Measurements from ENCODE around the gene FILIP1.

Gene FILIP1

DNA sequence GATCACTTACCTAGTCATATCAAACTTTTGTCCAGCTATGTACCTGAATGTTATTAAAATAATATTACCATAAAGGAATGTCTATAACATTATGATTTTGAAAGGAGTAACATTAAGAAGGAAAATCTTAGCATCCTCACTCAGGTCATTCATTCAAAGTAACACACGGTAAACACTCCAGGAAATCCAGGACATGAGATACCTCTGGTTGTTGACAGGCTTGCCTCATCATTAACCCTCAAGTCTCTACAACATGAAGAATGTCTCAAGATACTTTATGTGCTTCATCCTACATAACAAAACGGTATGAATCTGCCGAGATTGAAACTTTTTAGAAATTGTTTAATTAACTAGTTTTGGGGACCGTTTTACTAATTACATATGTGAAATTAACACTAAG is 690 bp upstream of the FILIP1 start:
- no peak for DNase-seq

DNA sequence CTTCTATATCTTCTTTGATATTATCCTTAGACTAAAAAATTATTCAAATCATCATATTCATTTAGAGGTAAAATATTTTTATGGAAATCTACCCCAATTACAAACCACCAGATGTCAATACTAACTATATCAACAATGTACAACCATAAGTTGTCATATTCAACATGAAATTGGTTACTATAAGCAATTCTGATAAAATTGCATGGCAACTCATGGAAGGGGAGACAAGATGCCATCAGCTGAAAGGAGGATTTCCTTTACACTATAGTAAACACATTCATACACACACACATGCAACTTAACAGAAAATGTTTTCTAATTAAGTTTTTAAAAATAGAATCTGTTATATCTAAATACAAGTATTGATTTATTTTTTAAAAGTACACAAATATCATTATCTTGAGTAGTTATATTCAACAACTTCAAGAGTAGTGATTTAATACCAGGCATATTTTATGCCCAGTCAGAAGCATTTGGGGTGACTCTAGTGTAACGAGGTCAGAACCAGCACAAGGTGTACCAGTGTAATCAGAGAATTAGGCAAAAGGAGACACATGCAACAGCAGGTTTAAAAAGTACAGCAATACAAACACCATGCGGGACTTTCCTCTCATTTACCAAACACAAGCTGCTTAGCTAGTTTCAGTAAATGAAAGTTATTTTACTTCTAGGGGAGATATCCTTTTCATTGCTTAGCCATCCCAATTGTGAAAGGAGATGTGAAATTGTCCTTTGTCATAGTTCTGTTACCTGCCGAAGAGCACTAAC is 1.0 kb downstream of the FILIP1 start:
- no peak for DNase-seq

DNA sequence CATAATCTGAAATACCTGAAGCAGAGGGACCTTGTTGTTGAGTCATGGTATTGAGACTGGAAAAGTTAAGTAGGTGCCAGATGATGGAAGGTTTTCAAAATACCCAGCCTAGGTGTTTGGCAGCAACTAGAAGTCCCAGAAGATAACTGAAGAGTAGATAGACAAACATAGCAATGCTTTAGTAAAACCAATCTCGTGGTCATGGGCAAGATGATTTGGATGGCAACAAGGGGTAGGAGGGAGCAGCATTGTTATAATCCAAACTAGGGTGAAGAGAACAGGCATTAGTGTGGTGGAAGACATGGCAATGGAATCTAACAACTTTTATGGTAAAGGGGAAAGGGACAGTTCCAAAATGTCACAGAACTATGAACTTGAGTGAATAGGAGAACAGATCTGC is 2.3 kb downstream of the FILIP1 start:
- DNase-seq = no peak

DNA sequence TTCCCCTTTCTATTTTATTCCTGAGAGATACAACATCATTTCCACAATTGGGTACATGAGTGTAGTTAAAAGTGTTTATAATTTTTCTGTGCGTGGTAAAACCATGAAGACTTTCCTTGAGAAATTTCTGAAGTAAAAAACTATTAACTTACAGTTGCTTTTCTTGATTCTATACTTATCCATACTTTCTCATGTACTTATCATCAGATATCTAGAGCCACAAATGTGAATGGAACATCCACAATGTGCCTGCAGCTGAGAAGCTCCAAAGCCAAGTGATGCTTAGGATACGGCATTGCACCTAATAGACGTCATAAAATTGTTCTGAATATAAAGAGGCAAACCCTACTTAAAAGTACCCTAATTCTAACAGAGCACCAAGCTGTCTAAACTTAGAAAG is 2.9 kb downstream of the FILIP1 start:
- no peak for DNase-seq

DNA sequence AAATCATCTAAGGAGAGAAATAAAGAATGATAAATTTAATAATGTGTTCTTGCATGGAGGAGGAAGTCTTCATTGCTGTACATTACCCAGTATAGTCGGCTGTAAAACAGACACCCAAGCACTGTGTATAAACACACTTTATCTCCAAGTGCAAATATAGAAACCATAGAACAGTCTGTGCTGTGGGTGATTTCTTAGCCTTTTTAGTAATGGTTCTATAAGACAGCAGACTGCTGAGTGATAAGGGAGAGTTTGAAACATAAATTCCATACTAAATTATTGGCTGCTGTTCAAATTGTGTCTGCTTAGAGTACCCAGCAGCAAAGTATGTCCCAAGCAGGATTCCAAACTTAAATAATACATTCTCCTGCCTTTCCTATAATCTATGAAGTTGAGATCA is 4.6 kb downstream of the FILIP1 start:
- no peak for DNase-seq

DNA sequence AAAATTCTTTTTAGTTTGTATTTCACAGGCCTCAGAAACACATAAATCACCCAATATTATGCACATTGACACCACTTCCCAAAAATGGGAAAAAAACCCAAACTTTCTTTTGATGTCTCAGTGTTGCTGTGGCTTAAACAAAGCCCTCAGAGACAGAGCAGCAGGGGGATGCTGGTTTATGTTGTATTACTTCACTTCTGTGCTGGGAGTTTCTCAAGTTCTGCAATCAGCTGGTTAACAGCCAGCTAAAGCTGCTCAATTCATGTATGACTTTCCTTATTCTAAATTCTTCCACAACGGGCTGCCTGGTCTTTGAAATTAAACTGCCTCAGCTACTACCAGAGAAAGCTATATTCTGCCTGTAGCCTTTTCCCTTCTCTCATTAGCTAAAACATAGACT is 5.6 kb downstream of the FILIP1 start:
- DNase-seq = no peak

DNA sequence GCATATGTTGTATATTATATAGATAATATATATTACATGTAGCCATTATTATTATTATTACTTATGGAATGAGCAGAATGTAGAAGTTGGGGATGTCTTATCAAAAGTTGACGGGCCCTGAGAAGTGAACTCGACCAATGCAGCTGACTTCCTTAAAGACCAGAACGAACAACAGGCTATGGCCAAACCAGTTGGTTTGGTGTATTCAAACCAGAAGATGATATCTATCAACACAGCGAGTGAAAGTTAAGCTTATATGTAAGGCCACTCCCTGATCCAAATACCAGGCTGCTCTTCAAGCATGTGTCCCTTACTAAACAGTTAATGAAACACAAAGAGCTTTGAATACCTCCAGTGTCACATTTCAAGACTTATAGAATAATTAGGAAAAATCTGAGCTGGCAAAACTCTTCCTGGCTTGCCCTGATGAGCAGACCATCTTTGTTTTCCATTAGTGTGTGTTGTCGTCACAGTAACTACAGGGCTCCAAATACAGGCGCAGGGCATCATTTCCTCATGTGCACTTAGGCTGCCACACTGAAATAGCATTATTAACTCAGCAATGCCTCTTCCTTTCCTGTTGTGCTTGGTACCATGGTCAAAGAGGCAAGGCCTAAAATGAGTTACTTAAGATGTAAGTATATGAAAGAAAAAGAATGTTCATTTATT is 6.6 kb downstream of the FILIP1 start:
- DNase-seq = no peak

DNA sequence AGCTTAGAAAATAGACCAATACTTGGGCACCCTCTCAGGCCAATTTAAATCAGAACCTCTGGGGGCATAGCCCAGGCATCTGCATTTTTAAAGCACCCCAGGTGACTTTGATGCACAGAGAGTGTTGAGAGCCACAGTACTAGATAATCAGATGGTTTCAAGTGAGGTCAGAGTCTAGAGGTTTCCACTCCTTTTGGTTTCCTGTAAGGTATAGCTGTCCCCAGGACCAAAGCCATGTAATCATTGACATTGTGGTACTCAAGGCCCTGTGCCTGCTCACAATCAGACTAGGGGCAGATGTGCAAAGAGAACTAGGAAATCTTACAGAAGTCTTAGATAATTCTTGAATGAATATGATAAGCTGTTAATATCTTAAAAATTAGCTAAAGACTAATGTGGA is 9.1 kb downstream of the FILIP1 start:
- DNase-seq = no peak

DNA sequence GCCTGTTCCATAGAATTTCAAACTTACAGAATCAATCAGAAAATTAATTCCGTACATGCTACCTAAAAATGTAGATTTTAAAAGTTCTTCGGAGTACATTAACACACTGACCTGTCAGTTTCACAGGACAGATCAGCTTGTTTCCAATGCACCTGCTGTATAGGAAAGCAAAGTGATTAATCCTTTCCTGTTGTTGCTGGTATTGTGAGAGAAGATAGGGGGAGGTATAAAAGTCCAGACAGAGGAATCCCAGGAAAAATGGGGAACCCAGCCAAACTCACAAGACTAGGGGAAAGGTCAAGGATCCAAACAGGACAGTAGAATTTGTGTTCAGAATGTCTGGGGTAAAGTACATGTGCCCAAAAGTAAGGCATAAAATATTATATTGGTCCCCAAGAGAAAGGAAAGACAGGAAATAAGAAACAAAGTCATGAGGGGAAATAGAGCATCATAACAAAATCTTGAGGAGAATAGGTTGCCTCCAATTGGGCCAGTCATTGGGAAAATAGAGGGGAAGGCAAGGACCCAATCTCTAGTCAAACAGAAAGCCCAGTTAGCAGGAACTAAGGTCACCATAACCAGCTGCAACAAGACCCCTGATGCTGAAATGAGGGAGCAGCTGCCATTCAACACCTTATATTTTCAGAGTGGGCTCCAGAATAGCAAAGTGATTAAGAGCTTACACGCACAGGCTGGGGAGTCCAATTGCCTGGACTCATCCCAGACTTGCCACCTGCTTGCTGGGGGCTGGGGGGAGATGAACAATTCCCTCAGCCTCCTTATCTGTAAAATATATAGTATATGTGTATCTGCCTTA is 10.3 kb downstream of the FILIP1 start:
- DNase-seq = no peak

DNA sequence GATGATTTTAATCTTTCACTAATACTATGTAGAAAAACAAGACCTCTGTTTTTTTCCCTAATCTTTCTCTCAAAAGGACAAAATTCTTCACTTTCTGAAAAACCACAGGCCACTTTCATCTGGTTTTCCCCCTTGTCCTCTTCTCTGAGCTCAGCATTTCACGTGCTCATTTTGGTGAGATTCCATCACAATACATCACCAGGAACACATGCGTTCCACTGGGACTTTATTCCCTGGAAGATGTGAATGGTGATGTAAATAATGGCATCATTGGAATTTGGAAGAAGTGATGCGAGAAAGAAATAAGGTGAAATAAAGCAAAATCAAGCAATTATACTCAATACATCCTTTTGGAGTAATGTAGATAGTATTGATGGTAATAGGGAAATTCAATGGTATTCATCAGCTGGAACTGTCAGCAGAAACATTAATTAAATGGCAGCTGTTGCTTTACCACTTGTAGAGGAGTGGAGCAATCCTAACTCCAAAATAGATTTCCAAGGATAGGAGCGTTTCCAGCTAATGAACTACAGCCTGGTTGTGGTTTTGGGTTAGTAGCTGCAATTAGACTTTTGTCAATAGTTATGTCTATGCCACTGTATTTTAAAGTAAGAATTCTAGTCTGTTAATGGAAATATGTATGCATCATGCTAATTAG is 11.5 kb downstream of the FILIP1 start:
- DNase-seq = no peak

DNA sequence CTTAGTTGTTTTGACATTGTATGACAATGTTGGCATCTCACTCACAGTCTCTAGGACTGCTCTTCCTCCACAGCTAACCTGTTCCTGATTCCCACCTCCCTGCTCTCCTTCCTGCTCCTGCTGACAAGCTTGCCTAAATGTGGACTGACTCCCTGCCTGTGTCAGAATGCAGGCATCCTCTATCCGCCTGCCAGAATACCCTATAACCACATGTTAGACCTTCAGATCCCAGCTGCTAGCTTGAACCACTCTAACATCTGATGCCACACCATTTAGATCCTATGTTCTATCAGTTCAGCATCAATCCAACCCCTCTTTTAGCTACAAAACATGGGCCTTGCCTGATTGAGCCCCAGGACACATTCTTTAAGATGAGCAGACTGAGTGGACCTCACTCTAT is 12.2 kb downstream of the FILIP1 start:
- no peak for DNase-seq

DNA sequence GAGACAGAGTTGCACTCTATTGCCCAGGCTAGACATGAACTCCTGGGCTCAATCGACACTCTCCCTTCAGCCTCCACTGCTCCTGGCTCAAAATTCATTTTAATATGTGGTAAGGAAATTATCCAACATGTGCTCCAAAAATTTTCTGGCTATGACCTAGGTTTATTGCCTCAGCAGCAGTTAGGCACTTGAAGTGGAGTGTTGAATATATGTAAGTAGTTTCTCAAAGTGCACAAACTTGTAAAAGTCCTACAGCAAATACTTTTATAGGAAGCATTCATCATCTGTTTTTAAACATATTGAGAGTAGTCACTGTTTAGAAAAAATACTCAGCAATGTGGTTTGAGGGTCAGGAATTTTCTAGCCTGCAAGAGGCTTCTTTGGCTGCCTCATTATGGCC is 13.2 kb downstream of the FILIP1 start:
- no peak for DNase-seq

DNA sequence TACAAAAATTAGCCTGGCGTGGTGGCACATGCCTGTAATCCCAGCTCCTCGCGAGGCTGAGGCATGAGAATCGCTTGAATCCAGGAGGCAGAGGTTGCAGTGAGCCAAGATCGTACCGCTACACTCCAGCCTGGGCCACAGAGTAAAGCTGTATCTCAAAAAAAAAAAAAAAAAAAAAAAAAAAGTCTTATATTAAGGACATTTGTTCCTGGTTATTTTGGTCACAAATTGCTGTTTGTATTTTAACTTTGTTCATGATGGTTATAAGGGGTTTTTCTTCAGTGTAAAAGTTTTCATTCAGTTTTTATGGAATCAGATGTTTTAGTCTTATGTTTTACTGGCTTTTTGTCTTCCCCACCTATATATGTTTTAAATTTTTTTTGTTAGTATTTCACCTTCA is 13.9 kb downstream of the FILIP1 start:
- DNase-seq = no peak

DNA sequence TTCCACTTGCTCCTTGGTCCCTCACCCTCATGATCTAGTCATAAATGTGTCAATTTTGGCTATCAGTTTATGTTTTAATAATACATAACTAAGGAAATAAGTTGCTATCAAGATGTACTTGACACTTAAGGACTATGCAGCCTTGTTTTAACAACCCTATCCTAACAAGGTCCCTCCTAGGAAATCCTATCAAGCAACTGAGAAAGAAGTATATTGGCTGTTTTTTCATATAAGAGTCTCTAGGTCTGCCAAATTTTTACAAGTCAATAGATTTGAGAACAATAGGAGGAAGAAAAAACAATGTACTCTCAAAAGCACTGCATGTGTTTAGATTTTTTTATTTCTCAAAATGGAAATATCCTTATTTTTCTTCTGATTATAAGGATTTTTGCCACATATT is 14.7 kb downstream of the FILIP1 start:
- no peak for DNase-seq

DNA sequence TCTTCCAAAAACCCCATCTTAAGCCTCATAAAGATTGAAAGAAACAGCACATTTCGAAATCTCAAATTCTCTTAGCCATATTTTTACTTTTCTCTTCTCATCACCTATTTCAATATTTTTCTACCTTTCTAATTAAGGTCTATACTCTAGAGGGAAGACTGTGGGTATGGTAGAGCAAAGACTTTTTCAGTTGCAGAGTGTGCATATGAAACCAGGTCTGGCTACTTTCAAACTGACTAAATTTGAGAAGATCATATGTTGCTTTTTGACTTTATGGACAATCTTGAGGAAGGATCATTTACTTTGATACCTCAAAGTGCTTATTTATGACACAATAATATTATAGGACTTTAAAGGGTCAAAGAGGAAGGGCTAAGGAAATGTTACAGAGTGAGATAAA is 20.7 kb downstream of the FILIP1 start:
- no peak for DNase-seq

DNA sequence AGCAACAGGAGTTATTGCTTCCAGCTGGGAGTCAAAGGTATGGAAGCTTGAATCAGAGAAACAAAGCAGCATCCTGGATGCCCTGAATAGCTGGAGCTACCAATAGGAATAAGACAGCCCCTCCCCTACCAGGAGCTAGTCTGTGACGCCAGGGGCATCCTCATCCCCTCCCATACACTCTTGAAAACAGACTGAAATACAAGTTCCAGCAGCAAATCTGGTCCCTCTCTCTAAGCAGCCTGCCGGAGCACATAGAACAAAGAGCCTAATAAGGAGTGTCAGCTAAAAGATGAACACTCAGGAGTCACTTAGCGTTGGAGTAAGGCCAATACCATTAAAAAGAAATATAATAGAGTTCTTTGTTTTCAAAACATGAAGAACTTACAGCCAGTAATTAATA is 25.6 kb downstream of the FILIP1 start:
- no peak for DNase-seq

DNA sequence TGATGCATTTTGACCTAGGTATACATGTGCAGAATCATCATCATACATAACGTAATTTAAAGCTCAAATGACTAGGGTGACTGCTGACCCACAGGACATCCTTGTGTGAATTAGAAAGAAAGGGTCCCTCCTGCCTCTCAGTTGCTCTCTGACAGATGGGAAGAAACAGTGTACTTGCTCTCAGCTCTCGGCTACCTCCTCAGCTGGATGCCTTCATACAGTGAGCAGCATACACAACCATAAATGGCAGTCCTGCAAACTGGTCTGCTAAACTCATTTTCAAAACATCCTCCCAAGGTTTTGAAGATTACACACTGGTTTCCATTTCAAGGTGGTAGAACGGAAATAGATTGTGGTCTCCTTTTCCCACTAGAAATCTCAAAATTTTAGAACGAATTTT is 26.3 kb downstream of the FILIP1 start:
- DNase-seq = no peak

DNA sequence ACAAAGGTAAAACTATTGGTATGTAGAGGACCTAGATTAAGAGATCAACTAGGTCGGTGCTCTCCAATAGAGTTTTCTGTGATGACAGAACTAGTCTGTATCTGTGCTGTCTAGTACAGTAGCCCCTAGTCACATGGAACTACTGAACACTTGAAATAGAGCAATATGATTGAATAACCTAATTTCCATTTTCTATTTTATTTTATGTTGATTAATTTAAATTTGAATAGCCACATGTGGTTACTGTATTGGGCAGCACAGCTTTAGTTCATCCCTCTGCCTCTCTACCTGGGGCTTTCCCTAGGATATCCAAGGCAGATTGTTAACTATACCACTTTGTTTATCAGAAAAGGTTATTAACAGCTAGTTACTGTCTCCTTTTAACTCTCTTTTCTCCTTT is 27.0 kb downstream of the FILIP1 start:
- DNase-seq = no peak

DNA sequence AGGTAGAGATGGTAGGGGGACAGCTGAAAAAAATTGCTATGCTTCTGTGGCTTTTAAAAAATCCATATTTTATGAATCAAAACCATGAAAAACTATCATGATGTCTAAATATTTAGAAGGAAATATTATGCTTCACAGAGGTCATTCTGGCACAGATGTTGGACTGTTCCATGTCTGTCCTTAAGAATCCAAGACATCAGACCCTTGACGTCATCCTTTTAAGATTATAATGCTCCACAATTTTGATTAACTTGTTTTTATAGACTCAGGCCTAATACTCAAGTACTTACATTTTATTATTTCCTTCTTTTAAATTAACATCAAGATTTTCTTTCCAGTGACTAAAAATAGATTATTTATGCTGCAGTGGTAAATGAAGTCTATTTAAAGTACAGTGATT is 29.7 kb downstream of the FILIP1 start:
- DNase-seq = no peak

DNA sequence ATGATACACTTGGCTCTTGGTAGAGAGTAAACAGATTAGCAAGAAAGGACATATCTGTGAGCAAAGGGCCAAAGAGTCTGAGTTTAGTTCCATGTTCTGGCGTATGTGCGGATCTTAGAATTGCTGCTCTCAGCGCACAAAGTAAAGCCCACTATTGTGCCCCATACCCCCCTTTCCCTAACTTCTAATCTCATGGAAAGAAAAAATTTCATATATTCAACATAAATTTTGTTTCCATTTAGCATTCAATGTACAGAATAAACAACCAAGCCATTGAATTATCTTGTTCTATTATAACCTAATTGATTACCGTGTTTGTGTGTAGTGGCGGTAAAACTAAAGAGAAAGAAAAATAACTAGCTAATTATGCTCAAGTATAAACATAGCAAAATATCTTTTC is 30.5 kb downstream of the FILIP1 start:
- no peak for DNase-seq

DNA sequence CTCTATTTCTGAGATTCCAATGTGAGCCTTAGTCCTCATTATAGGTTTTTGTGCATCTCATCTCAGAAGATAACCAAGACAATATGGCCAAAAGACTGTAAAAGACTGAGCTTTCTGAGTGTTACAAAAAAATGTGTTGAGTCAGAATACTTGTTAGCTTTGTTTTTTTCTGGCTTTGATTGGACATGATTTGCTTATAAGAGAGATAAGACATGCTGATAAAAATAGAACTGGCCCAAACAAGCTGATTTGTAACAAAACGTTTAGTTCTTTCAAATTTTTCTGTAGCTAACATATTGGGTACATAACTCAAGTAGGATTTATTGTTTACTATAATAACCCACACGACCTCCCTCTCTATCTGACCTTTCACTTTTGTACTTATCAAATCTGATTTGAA is 32.9 kb downstream of the FILIP1 start:
- no peak for DNase-seq

DNA sequence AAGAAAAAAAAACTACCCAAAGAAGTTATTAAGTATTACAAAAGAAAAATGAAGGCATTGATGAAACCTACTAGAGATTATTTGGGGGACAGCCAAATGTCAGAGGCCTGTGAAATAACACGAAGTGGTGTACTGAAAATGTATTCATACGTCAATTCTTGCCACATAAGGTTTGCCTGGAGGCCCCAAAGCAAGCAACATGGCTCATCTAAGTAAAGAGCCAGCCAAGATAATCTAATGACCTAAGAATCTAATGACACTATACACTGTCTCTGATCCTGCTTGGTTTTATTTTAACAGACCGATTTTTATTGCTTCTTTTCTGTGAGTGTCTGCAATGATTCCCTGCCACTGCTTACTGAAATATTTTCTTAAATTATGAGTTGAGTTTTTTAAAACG is 34.7 kb downstream of the FILIP1 start:
- no peak for DNase-seq

DNA sequence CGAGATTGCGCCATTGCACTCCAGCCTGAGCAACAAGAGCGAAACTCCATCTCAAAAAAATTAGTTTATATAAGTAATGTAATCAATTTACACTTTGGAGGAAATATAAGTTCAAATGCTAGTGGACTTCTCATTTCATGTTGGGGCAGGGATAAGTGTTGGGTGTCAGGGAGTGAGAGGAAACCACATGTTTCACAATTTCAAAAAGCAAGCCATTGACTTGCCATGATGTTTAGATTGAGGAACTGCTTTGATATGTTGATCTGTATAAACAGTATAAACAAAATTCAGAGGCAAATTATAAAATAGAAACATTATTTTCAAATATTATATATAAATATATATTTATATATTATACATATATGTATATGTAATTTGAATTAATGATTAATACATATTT is 42.7 kb downstream of the FILIP1 start:
- no peak for DNase-seq
